Islet precursor cell (in vitro differentiated cells): ENCODE data around the gene CARD10.
"Not testable (repeated sequence)": the region's sequence is repeated elsewhere in the genome, so short reads cannot be mapped to it uniquely, and the experiment has no call there.

ENCODE experiments used
- DNase-seq: peaks from one replicate; pipeline ENCODE4 v3.0.0-alpha.2; 2018

CARD10 gene

GRCh38 chr22:37485395-37486223 lies 33.6 kb downstream of the CARD10 start:
- DNase-seq = no peak

DNA sequence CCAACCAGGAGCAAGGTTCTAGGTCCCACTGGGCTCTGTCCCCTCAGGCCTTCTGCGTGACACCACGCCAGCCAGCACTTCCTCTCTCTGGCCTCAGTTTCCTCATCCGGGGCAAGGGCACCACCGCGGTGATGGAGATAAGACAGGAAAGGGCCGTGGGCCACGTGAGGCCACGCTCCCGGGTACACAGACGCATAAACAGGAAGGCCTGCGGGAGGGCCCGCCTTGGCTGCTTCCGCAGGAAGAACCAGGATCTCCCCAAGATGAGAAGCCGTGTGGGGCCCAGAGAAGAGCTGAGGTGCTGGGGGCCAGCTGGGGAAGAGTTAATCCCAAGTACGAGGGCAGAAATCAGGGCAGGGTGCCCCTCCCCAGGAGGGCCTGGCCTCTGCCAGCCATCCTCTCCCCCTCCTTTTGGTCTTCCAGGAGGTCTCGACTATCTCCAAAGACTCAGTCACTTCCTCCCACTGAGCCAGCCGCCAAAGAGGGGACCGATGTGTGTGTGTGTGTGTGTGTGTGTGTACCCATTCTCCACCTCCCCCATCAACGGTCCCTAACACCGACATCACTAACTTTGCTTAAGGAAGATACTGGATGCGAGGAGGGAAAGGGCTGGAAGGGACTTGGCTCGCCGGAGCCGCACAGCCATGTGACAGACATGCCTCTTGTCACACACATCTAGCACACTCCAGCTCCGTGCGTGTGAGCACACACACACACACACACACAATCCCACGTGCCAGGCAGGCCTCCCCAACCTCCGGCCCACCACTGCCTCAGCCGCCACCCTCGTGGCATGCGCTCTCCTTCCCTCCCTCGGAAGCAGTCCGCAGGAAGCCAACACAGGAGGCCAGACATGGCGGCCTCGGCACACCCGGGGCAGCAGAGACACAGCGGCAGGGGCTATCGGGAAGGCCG lies 34.5 kb downstream of the CARD10 start:
- no peak for DNase-seq

DNA sequence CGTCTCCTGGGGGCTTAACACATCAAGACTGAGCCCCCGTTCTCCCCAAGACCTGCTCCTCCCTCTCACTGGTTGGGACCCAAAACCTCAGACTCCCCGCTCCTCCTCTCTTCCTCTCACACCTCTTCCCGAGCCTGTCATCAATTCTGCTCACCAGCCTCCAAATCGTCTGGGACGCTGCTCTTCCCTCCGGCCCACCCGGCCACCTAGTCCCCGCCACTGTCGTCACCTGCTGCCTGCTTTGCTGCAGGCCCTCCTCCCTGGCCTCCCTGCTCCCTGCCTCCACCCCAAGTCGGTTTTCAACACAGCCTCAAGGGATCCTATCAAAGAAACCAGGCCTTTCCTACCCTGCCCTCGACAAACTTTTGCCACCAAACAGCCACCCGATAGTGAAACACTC lies 36.2 kb downstream of the CARD10 start:
- DNase-seq = no peak

DNA sequence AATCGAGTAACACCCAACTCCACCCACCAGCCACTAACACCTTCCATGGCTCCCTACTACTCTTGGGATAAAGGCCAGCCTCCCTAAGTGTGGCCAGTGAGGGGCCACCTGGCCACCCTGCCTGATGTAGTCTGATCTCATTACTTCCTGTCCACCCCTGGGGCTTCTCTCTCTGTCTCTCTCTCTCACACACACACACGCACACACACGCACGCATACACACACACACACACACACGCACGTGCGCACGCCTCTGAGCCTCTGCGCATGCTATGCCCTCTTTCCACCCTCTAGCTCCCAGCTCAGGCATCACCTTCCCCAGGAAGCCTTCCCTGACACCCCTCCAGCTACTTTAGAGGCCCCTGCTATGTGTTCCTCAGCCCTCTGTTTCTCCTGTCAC lies 37.0 kb downstream of the CARD10 start:
- DNase-seq = no peak

- no peak for DNase-seq
Observed at GRCh38 chr22:37481347-37481907, 37.8 kb downstream of the CARD10 start.

- no peak for DNase-seq
Observed at GRCh38 chr22:37480387-37481346, 38.5 kb downstream of the CARD10 start.

DNA sequence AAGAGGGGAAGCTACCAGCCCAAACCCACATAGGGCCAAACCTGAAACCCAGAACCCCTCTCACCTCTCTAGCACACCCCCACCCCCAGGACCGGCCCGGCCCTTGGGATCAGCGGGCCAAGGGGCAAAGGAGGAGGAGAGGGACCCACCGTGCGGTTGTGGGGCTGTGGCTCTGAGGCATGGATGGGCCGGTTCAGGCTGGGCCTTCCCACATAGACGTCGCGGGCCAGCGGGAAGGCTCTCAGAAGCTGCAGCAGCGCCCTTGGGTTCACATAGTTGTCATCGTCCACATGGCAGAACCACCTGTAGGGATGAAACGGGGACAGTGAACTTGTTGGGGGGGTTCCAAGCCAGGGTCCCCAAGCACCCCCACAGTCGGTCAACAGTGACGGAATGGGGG lies 40.0 kb downstream of the CARD10 start:
- DNase-seq = no peak

DNA sequence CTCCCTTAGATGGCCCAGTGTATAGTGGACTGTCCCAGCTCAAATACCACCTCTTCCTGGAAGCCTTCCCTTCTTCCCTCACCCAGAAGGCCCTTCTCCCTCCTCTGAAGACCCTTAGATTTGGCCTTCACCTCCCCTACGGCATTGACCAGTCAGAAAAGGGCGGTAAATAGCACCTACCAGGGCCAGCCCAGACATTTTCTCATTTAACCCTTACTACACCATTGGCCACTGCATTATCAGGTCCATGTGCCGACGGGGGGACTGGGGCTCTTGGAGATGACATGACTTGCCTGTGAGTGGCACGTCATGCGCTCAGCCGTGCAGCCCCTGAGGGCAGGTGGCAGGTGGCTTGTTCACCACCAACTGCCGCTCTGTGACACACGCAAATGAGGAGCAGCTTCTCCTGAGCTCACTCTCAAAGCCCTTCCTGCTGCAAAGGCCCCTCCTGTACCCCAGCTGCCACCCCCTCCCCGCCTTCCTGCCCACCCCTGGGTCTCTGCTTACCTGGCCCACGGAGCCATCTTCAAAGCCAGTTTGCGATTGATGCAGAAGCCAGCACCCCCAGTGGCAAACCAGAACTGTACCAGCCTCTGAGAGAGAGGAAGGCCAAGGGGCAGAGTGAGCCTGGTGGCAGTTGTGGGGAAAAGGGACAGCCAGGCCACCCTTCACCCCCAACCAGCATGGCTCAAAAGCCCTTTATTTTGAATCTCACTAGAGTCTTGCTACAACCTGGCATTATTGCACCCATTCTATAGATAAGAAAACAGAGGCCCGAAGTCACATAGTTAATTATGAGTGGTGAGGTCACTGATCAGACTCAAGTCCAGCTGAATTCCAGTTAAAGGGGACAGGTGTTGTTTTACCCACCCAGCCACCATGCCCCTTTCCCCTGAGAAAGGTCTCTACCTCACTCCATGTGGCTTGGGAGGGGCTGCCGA lies 42.6 kb downstream of the CARD10 start:
- DNase-seq = no peak

DNA sequence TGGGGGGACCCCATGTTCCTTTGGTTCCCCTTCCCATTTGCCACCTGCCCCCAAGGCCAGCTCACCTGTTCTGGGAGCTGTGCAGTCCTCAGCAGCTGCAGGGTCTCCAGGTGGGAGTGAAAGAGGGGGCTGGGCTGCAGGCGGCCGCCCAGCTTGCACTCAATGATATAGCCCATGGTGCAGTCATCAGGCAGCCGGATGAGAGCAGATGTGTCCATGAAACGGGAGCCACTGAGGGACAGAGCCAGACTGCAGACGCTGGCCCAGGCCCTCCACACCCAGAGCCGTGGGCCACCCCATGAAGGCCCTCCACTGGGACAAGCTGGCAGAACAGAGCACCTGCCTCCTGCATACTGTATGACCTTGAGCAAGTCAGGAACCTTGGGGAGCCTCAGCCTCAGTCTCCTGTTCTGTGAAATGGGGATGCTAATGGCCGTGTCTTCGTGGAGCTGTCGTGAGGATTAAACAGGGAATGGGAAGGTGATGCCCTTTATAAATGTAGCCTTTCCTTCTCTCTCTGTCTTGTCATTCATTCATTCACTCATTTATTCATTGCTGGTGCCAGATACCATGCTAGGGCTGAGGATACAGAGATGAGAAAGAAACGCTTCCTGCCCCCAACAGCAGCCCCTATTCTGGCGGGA lies 44.6 kb downstream of the CARD10 start:
- no peak for DNase-seq

GRCh38 chr22:37473437-37473946 lies 45.7 kb downstream of the CARD10 start:
- DNase-seq = no peak

- no peak for DNase-seq
Observed at GRCh38 chr22:37472418-37473006, 46.7 kb downstream of the CARD10 start.

- DNase-seq = no peak
Observed at GRCh38 chr22:37471727-37472417, 47.3 kb downstream of the CARD10 start.

DNA sequence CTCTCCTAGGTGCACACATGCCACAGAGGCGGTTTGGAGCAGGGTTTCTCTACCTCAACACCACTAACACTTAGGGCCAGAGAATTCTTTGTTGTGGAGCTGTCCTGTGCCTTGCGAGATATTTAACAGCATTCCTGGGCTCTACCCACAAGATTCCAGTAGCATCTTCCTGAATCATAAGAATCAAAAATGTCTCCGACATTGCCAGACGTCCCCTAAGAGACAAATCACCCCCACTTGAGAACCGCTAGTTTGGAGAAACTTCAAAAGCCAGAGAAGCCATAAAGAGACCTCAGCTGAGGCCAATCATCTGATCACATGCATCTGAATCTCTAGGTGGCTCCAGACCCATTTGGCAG lies 49.1 kb downstream of the CARD10 start:
- no peak for DNase-seq

- no peak for DNase-seq
Observed at GRCh38 chr22:37469416-37470086, 49.7 kb downstream of the CARD10 start.

DNA sequence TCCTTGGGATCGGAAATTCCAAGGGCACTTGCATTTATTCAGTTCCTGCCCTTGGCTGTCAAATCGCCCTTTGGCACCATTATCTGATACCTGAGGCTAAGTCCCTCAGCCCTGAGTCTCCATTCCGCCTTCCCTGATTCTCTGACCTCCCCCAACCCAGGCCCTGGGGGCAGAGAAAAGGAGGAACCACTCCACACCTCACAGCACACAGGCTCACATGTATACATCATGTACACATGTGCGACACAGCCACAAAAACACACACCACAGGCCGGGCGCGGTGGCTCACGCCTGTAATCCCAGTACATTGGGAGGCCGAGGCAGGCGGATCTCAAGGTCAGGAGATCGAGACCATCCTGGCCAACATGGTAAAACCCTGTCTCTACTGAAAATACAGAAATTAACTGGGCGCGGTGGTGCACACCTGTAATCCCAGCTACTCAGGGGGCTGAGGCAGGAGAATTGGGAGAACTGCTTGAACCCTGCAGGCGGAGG lies 51.0 kb downstream of the CARD10 start:
- not testable (repeated sequence) for DNase-seq

DNA sequence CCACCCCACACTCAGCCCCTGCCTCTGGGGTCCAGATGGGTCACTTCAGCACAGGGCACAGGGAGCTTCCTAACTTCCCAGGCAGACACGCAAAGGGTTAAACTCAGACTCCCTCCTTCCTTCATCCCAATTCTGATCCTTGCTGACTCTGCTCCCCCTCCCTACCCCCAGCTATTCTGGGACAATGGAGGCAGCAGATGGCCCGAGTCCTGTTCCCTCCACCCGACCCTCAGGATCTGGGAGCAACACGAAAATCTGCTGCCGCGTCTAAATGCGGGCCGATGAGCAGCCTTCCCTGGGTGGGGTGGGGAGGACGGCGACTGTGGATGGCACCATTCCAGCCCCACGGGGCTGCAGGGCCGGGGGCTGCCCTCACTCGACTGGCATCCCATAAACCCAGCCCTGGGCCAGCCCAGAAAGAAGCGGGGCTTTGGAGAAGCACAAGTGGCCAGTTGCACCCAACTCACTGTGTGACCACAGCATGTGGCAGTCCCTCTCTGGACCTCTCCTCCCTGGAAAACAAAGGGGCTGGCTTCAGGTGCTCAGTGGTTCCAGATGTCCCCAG lies 51.7 kb downstream of the CARD10 start:
- no peak for DNase-seq

- DNase-seq = no peak
Observed at GRCh38 chr22:37464181-37464580, 55.0 kb downstream of the CARD10 start.

DNA sequence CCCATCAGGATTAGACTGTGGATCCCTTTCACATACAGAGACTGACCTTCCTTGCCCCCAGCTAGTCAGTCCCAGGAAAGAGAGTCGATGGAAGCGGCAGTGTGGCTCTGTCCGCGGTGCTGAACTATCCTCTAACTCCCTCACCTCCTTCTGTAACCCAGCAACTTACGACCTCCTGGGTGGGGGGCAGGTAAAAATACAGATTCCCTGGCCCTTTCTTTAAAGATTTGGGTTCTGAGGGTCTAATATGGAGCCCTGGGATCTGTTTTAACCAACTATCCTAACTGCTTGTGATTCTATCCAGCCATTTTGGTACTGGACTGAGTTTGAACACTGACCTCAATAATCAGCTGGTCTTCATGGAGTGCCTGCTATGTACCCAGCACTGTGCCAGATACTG lies 56.2 kb downstream of the CARD10 start:
- peak; percentile 84 for DNase-seq
